Spleen (tissue), 7 donors: ENCODE results near the gene ULBP2.
"Not testable (repeated sequence)": the region's sequence is repeated elsewhere in the genome, so short reads cannot be mapped to it uniquely, and the experiment has no call there.

ENCODE experiments used
- POLR2A ChIP-seq, 3 donors: fragments of 450-650 bp; IDR thresholded peaks; one replicate each; pipeline ENCODE4 v1.5.1; 2017; ENCODE audit warnings: antibody characterized with exemption in 3 of 3, mild to moderate bottlenecking in 1 of 3
- TF ChIP-seq, protein P1 (sequence below), 11 experiments: fragments of 200-600 bp in 7 of 11; fragments of 450-650 bp in 4 of 11; sonication (generic) in 4 of 11; IDR thresholded peaks in 8 of 11; conservative IDR thresholded peaks in 3 of 11; 1 replicate in 7 of 11; 2 replicates in 4 of 11; pipeline versions ENCODE4 v1.4.0 to v1.8.0; 2016 to 2021; ENCODE audit warnings: antibody characterized with exemption in 11 of 11, inconsistent platforms in 4 of 11, mild to moderate bottlenecking in 1 of 11
- donor health status: DM: no; HTN: no; CAD: no; lungs with moderate emphysema.
- donor health status: DM: no; HTN: no; CAD: no.
- donor health status: DM: no; HTN: no; CAD: no.

DNA sequence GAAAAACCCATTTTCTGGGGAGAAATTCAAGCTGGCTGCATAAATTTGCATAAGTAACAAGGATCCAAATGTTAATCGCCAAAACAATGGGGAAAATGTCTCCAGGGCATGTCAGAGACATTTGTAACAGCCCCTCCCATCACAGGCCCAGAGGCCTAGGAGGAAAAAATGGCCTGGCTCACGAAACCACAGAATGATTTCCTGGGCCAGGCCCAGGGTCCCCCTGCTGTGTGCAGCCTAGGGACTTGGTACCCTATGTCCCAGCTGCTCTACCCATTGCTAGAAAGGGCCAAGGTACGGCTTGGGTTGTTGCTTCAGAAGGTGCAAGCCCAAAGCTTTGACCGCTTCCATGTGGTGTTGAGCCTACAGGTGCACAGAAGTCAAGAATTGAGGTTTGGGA, 33.3 kb upstream of the ULBP2 start:
- TF ChIP-seq, protein P1, sequence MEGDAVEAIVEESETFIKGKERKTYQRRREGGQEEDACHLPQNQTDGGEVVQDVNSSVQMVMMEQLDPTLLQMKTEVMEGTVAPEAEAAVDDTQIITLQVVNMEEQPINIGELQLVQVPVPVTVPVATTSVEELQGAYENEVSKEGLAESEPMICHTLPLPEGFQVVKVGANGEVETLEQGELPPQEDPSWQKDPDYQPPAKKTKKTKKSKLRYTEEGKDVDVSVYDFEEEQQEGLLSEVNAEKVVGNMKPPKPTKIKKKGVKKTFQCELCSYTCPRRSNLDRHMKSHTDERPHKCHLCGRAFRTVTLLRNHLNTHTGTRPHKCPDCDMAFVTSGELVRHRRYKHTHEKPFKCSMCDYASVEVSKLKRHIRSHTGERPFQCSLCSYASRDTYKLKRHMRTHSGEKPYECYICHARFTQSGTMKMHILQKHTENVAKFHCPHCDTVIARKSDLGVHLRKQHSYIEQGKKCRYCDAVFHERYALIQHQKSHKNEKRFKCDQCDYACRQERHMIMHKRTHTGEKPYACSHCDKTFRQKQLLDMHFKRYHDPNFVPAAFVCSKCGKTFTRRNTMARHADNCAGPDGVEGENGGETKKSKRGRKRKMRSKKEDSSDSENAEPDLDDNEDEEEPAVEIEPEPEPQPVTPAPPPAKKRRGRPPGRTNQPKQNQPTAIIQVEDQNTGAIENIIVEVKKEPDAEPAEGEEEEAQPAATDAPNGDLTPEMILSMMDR (IDR thresholded peaks at IDR 0.05 in 8 of 11, conservative IDR thresholded peaks at IDR 0.05 in 3 of 11): not testable (repeated sequence)
- not testable (repeated sequence) for TF ChIP-seq POLR2A (IDR thresholded peaks at IDR 0.05)
